SU-DHL-6 (cell line): ENCODE measurements around the gene ZBTB47.

Experiments
- H2AFZ ChIP-seq: fragments of 200-600 bp; sonication (generic); 2 replicates; pipeline ENCODE4 v1.6.1; 2014; ENCODE audit warnings: low read depth, mild to moderate bottlenecking, moderate library complexity, mixed read lengths, antibody characterized with exemption, low read length; ENCODE audit not compliant: severe bottlenecking
- H3F3A ChIP-seq: fragments of 200-600 bp; shearing (Covaris generic); 2 replicates; pipeline ENCODE4 v1.6.0; 2016; ENCODE audit warnings: antibody characterized with exemption, mild to moderate bottlenecking; ENCODE audit not compliant: insufficient read depth
- H3K27ac ChIP-seq: fragments of 200-600 bp; sonication (generic); 2 replicates; pipeline ENCODE4 v1.5.1; 2016; ENCODE audit warnings: low read depth, mild to moderate bottlenecking, low read length, moderate library complexity, mixed read lengths
- H3K27me3 ChIP-seq: fragments of 200-600 bp; sonication (generic), shearing (Covaris generic); 2 replicates; pipeline ENCODE4 v1.6.0; 2014; ENCODE audit warnings: mild to moderate bottlenecking, low read length
- H3K36me3 ChIP-seq: fragments of 200-600 bp; sonication (generic); 2 replicates; pipeline ENCODE4 v1.6.1; 2014; ENCODE audit warnings: mild to moderate bottlenecking, low read length, mixed read lengths
- H3K4me2 ChIP-seq: fragments of 300-600, 200-600 bp; shearing (Covaris generic), sonication (generic); 2 replicates; pipeline ENCODE4 v1.6.0; 2014; ENCODE audit warnings: low read length, low read depth, mild to moderate bottlenecking; ENCODE audit not compliant: poor library complexity, severe bottlenecking
- H3K4me3 ChIP-seq: fragments of 200-600 bp; sonication (generic); 2 replicates; pipeline ENCODE4 v1.5.1; 2014; ENCODE audit warnings: antibody characterized with exemption, low read length, mild to moderate bottlenecking, mixed read lengths; ENCODE audit not compliant: insufficient read depth, poor library complexity, severe bottlenecking
- H3K79me2 ChIP-seq: fragments of 200-600 bp; sonication (generic); 2 replicates; pipeline ENCODE4 v1.6.1; 2014; ENCODE audit warnings: mild to moderate bottlenecking, low read length, moderate library complexity; ENCODE audit not compliant: insufficient read depth
- H3K9ac ChIP-seq: fragments of 200-600 bp; sonication (generic); 2 replicates; pipeline ENCODE4 v1.7.0; 2014; ENCODE audit warnings: mild to moderate bottlenecking, low read length
- H3K9me2 ChIP-seq: fragments of 200-600 bp; sonication (generic); replicated peaks from 2 replicates; pipeline ENCODE4 v1.6.1; 2014; ENCODE audit warnings: low read length; ENCODE audit not compliant: insufficient read depth
- H3K9me3 ChIP-seq: fragments of 200-600 bp; sonication (generic); 2 replicates; pipeline ENCODE4 v1.6.1; 2014; ENCODE audit warnings: low read length, mixed read lengths; ENCODE audit not compliant: insufficient read depth
- H4K20me1 ChIP-seq: fragments of 200-600 bp; sonication (generic); 2 replicates; pipeline ENCODE4 v1.6.1; 2014; ENCODE audit warnings: low read depth, mild to moderate bottlenecking, antibody characterized with exemption, low read length, moderate library complexity, mixed read lengths
- EZH2phosphoT487 ChIP-seq: fragments of 200-600 bp; sonication (generic), shearing (Covaris generic); conservative IDR thresholded peaks from 2 replicates; pipeline ENCODE4 v1.6.1; 2018; ENCODE audit warnings: mild to moderate bottlenecking, antibody characterized with exemption, low read length, moderate library complexity, mixed read lengths
- TF ChIP-seq, protein P1 (sequence below): fragments of 200-600 bp; sonication (generic); IDR thresholded peaks from one replicate; pipeline ENCODE4 v1.5.1; 2017; ENCODE audit warnings: antibody characterized with exemption, mild to moderate bottlenecking, low read length, moderate library complexity; ENCODE audit not compliant: insufficient read depth, poor library complexity, severe bottlenecking

ZBTB47 gene

DNA sequence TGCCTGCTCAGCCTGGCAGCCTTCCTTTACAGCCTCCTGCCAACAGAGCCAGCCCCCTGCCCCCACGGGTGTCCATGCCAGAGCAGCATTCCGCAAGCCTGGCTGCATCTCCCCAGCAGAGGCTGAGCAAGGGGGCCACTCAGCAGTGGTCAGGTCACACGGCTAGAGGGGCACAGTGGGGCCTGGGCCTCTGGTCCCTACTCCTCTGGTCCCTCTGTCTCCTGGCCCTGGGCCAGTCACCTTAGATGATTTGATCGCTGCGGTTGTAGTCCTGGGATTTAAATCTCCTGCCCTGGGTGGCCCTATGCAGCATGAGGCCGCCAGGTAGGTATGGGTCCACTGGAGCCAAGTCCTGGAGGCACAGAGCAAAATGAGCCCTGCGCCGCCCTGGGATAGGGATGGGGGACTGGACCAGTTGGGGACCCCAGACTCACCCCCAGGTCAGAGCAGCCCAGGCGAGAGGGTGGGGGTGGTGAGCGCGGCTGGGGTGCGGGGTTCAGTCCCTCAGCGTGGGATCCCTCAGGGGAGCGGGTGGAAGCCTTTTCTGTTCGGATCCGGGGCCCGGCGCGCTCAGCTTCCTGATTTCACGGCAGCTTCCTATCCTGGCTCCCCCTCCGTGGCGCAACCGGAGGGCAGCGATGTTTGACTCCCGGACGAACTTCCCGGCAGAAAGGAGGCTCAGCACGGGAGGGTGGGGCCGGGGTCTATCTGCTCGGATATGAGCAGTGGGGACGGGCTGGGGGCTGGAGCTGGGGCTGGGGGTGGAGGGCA is at the start of gene ZBTB47:
Gene ZBTB47, plus strand, starts transcription at position 138 of the 771 bp plus-strand sequence. CDS start 4,659 bp downstream, outside the sequence.
- no peaks in the 10 kb centered on the region for H3K27me3 ChIP-seq
- no peaks in the 10 kb centered on the region for H3F3A ChIP-seq
- TF ChIP-seq, protein P1, sequence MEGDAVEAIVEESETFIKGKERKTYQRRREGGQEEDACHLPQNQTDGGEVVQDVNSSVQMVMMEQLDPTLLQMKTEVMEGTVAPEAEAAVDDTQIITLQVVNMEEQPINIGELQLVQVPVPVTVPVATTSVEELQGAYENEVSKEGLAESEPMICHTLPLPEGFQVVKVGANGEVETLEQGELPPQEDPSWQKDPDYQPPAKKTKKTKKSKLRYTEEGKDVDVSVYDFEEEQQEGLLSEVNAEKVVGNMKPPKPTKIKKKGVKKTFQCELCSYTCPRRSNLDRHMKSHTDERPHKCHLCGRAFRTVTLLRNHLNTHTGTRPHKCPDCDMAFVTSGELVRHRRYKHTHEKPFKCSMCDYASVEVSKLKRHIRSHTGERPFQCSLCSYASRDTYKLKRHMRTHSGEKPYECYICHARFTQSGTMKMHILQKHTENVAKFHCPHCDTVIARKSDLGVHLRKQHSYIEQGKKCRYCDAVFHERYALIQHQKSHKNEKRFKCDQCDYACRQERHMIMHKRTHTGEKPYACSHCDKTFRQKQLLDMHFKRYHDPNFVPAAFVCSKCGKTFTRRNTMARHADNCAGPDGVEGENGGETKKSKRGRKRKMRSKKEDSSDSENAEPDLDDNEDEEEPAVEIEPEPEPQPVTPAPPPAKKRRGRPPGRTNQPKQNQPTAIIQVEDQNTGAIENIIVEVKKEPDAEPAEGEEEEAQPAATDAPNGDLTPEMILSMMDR = no peak
- TF ChIP-seq EZH2phosphoT487 = no peak
- no peak within 1 kb of the TSS for H2AFZ ChIP-seq
- no peaks in the 10 kb centered on the region for H3K79me2 ChIP-seq
- H3K9me2 ChIP-seq = no peaks in the 10 kb centered on the region
- no peaks in the 10 kb centered on the region for H4K20me1 ChIP-seq
- H3K4me3 ChIP-seq = no peak within 1 kb of the TSS
- H3K27ac ChIP-seq = no peak within 1 kb of the TSS
- H3K36me3 ChIP-seq = no peaks in the 10 kb centered on the region
- H3K9me3 ChIP-seq = no peaks in the 10 kb centered on the region
- H3K4me2 ChIP-seq = no peak within 1 kb of the TSS
- H3K9ac ChIP-seq = no peak within 1 kb of the TSS

DNA sequence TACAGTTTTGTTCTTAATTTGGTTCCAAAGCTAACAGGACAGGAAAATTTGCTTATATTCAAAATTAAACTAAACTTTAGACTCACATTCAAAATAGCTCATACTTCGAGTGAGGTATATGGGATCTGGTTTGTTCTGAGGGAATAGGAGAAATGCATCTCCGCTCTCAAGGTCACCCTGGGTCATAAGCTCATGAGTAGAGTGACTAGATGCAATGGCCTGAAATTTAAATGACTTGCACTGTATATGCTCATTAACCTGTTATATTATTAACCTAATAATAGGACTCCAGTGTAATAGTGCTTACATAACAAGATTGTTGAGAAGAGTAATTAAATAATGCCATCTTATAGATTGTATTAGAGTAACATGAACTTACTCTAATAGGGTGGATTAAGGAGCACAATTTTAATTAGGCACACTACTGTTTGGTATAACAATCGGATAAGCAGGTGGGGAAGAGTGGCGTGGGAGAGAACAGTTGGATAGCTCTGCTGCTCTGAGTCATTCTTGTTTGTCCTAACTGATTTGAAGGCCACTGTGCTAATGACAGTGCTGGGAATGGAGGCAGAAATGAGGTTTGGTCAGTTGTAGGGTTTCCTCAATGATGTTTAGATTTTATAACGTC is 47.8 kb upstream of the ZBTB47 start:
- Histone ChIP-seq H3K9me2 (no peaks in the 10 kb centered on the region), H3K27ac (no peak overlapping the region), H3K9me3 (no peaks in the 10 kb centered on the region), H4K20me1 (peaks cover 24% of the 10 kb centered on the region; the same call in 1 of the 2 replicates), H3K36me3 (peaks cover 19% of the 10 kb centered on the region; the same call in 1 of the 2 replicates), H3K27me3 (no peaks in the 10 kb centered on the region), H3F3A (peaks cover 11% of the 10 kb centered on the region), H3K4me3 (no peak overlapping the region), H3K4me2 (no peak overlapping the region), H2AFZ (no peak overlapping the region), H3K79me2 (peaks cover 99% of the 10 kb centered on the region), H3K9ac (no peak overlapping the region)
- TF ChIP-seq EZH2phosphoT487 = no peak
- TF ChIP-seq, protein P1 = no peak

DNA sequence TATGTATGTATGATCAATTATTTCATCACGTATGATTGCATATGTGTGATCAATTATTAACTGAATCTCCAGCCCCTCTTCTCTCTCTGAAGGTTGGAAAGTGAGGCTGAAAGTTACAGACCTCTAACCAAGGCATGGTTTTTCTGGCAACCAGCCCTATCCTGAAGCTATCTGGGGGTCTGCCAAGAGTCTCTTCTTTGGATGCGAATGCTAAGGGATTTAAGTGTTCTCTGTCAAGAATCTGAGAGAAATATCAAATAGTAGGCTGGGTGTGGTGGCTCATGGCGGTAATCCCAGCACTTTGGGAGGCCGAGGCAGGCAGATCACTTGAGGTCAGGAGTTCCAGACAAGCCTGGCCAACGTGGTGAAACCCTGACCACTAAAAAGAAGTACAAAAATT is 44.9 kb upstream of the ZBTB47 start:
- Histone ChIP-seq H3K4me3 (no peak overlapping the region), H3K4me2 (no peak overlapping the region), H3K27ac (no peak overlapping the region), H4K20me1 (peaks cover 26% of the 10 kb centered on the region; the same call in 1 of the 2 replicates), H3K36me3 (peaks cover 15% of the 10 kb centered on the region; the same call in 1 of the 2 replicates), H3K79me2 (peaks cover 100% of the 10 kb centered on the region), H3K9me3 (no peaks in the 10 kb centered on the region), H3K27me3 (no peaks in the 10 kb centered on the region), H2AFZ (no peak overlapping the region), H3F3A (peaks cover 17% of the 10 kb centered on the region; the same call in 1 of the 2 replicates), H3K9me2 (no peaks in the 10 kb centered on the region), H3K9ac (no peak overlapping the region)
- TF ChIP-seq EZH2phosphoT487 = no peak
- TF ChIP-seq, protein P1 = no peak
